ENCODE data around the gene DPF3. TPM values are rescaled to one million over a fixed set of nuclear protein-coding genes. Genes with fewer than 3 reads are reported as not detected.

The DPF3 gene
- total and polyA plus RNA-seq, 2 donors (not counting 1 experiment from before 2014, with no cell fraction given), result 7.6 to 13.7 TPM

- no peaks in the 10 kb centered on the region for H3K79me2 ChIP-seq (ENCODE audit: control insufficient read depth, insufficient read depth, low read length)
- no peak overlapping the region for H3K4me3 ChIP-seq (replicated peaks in 1 of 4; ENCODE audit: control extremely low read depth in 1 of 4, insufficient read depth in 1 of 4, low read depth in 3 of 4, low read length in 4 of 4)
- no peak for TF ChIP-seq EZH2 (IDR thresholded peaks at IDR 0.05; ENCODE audit: low read length, missing control alignments)
- no peak for TF ChIP-seq CTCF (conservative IDR thresholded peaks at IDR 0.05 in 1 of 2, IDR thresholded peaks at IDR 0.05 in 1 of 2; ENCODE audit: low read depth in 1 of 2, low read length in 2 of 2)
- no peak overlapping the region for H2AFZ ChIP-seq (ENCODE audit: low read length)
- H3K9ac ChIP-seq (ENCODE audit: insufficient read depth, low read length), result no peak overlapping the region
- no peaks in the 10 kb centered on the region for H3K4me1 ChIP-seq (ENCODE audit: control insufficient read depth, extremely low read depth, insufficient read depth, low read length)
- H3K9me3 ChIP-seq (ENCODE audit: control insufficient read depth, insufficient read depth, low read depth, low read length), result no peaks in the 10 kb centered on the region
- no peak for DNase-seq (ENCODE audit: low read depth in 2 of 2)
- H3K36me3 ChIP-seq (ENCODE audit: control insufficient read depth, insufficient read depth, low read length), result no peaks in the 10 kb centered on the region
- H3K4me2 ChIP-seq (ENCODE audit: extremely low read depth, insufficient read depth, low read length), result no peak overlapping the region
- H4K20me1 ChIP-seq (ENCODE audit: control insufficient read depth, extremely low read depth, insufficient read depth, low read length), result no peaks in the 10 kb centered on the region
- no peaks in the 10 kb centered on the region for H3K27me3 ChIP-seq (ENCODE audit: control insufficient read depth, insufficient read depth, low read length)
- no peak overlapping the region for H3K27ac ChIP-seq (ENCODE audit: insufficient read depth, low read length)
Observed at GRCh38 chr14:72599579-72600470, 294.1 kb downstream of the DPF3 start.

- Histone ChIP-seq H3K27me3 (ENCODE audit: control insufficient read depth, insufficient read depth, low read length) (no peaks in the 10 kb centered on the region), H3K36me3 (ENCODE audit: control insufficient read depth, insufficient read depth, low read length) (no peaks in the 10 kb centered on the region), H2AFZ (ENCODE audit: low read length) (no peak overlapping the region), H3K27ac (ENCODE audit: insufficient read depth, low read length) (no peak overlapping the region), H3K4me3 (replicated peaks in 1 of 4; ENCODE audit: control extremely low read depth in 1 of 4, insufficient read depth in 1 of 4, low read depth in 3 of 4, low read length in 4 of 4) (no peak overlapping the region), H3K9me3 (ENCODE audit: control insufficient read depth, insufficient read depth, low read depth, low read length) (no peaks in the 10 kb centered on the region), H3K79me2 (ENCODE audit: control insufficient read depth, insufficient read depth, low read length) (no peaks in the 10 kb centered on the region), H4K20me1 (ENCODE audit: control insufficient read depth, extremely low read depth, insufficient read depth, low read length) (no peaks in the 10 kb centered on the region), H3K4me2 (ENCODE audit: extremely low read depth, insufficient read depth, low read length) (no peak overlapping the region), H3K4me1 (ENCODE audit: control insufficient read depth, extremely low read depth, insufficient read depth, low read length) (no peaks in the 10 kb centered on the region), H3K9ac (ENCODE audit: insufficient read depth, low read length) (no peak overlapping the region)
- DNase-seq (ENCODE audit: low read depth in 2 of 2), result no peak
- TF ChIP-seq CTCF (conservative IDR thresholded peaks at IDR 0.05 in 1 of 2, IDR thresholded peaks at IDR 0.05 in 1 of 2; ENCODE audit: low read depth in 1 of 2, low read length in 2 of 2) (no peak), EZH2 (IDR thresholded peaks at IDR 0.05; ENCODE audit: low read length, missing control alignments) (no peak)
Observed at GRCh38 chr14:72598306-72598705, 295.6 kb downstream of the DPF3 start.

- Histone ChIP-seq H3K9me3 (ENCODE audit: control insufficient read depth, insufficient read depth, low read depth, low read length) (no peaks in the 10 kb centered on the region), H3K36me3 (ENCODE audit: control insufficient read depth, insufficient read depth, low read length) (no peaks in the 10 kb centered on the region), H3K4me3 (replicated peaks in 1 of 4; ENCODE audit: control extremely low read depth in 1 of 4, insufficient read depth in 1 of 4, low read depth in 3 of 4, low read length in 4 of 4) (no peak overlapping the region), H3K4me1 (ENCODE audit: control insufficient read depth, extremely low read depth, insufficient read depth, low read length) (no peaks in the 10 kb centered on the region), H3K79me2 (ENCODE audit: control insufficient read depth, insufficient read depth, low read length) (no peaks in the 10 kb centered on the region), H3K27ac (ENCODE audit: insufficient read depth, low read length) (no peak overlapping the region), H2AFZ (ENCODE audit: low read length) (no peak overlapping the region), H4K20me1 (ENCODE audit: control insufficient read depth, extremely low read depth, insufficient read depth, low read length) (no peaks in the 10 kb centered on the region), H3K4me2 (ENCODE audit: extremely low read depth, insufficient read depth, low read length) (no peak overlapping the region), H3K9ac (ENCODE audit: insufficient read depth, low read length) (no peak overlapping the region), H3K27me3 (ENCODE audit: control insufficient read depth, insufficient read depth, low read length) (no peaks in the 10 kb centered on the region)
- TF ChIP-seq CTCF (conservative IDR thresholded peaks at IDR 0.05 in 1 of 2, IDR thresholded peaks at IDR 0.05 in 1 of 2; ENCODE audit: low read depth in 1 of 2, low read length in 2 of 2) (no peak), EZH2 (IDR thresholded peaks at IDR 0.05; ENCODE audit: low read length, missing control alignments) (no peak)
- DNase-seq (ENCODE audit: low read depth in 2 of 2), result no peak
Observed at GRCh38 chr14:72597252-72598233, 296.4 kb downstream of the DPF3 start.

Measured in fibroblast of lung (primary cell).